Hematopoietic multipotent progenitor cell treated with erythropoietin and hydrocortisone succinate and interleukin-3 and kit ligand, for 6 days (in vitro differentiated cells): Measurements from ENCODE around the gene GBP5.
"Not testable (repeated sequence)": the region's sequence is repeated elsewhere in the genome, so short reads cannot be mapped to it uniquely, and the experiment has no call there.

Source experiments
- DNase-seq: peaks from one replicate; pipeline ENCODE4 v3.0.0-alpha.2; 2015

GBP5 gene, protein sequence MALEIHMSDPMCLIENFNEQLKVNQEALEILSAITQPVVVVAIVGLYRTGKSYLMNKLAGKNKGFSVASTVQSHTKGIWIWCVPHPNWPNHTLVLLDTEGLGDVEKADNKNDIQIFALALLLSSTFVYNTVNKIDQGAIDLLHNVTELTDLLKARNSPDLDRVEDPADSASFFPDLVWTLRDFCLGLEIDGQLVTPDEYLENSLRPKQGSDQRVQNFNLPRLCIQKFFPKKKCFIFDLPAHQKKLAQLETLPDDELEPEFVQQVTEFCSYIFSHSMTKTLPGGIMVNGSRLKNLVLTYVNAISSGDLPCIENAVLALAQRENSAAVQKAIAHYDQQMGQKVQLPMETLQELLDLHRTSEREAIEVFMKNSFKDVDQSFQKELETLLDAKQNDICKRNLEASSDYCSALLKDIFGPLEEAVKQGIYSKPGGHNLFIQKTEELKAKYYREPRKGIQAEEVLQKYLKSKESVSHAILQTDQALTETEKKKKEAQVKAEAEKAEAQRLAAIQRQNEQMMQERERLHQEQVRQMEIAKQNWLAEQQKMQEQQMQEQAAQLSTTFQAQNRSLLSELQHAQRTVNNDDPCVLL

DNA sequence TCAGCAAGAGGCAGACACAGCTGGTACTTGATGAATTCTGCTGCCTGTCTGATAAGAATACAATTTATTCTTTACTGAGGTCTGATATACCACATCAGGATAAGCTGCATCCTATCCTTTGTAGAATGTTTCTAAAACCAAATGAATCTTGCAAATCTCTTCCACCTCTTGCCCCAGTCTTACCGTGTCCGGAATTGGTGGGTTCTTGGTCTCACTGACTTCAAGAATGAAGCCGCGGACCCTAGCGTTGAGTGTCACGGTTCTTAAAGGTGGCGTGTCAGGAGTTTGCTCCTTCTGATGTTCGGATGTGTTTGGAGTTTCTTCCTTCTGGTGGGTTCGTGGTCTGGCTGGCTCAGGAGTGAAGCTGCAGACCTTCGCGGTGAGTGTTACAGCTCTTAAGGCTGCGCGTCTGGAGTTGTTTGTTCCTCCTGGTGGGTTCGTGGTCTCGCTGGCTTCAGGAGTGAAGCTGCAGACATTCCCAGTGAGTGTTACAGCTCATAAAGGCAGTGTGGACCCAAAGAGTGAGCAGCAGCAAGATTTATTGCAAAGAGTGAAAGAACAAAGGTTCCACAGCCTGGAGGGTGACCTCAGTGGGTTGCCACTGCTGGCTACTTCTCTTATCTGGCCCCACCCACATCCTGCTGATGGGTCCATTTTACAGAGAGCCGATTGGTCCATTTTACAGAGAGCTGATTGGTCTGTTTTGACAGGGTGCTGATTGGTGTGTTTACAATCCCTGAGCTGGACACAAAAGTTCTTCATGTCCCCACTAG, at the start of gene GBP5:
GBP5 (minus strand) TSS at position 592 of the 773 bp plus-strand sequence. CDS start 3,305 bp downstream, outside the sequence.
- DNase-seq, result peak; percentile 32

DNA sequence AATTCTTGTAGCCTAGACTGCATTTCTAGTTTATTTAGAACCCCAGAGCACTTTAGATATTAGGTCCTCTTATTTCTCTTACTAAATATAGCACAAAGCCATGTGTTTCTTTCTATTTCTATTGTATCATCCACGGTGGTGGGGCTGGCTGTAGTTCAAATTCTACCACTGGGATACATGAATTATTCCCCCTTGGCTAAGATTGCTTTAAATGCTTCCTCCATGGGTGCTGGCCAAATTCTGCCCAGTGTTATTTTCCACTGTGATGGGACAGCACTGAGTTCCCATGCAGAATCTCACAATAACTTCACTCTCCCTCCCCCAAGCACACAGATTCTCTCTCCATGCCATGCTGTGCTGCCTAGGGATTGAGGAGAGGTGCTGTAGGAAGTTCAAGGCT, 49.7 kb upstream of the GBP5 start:
- no peak for DNase-seq

DNA sequence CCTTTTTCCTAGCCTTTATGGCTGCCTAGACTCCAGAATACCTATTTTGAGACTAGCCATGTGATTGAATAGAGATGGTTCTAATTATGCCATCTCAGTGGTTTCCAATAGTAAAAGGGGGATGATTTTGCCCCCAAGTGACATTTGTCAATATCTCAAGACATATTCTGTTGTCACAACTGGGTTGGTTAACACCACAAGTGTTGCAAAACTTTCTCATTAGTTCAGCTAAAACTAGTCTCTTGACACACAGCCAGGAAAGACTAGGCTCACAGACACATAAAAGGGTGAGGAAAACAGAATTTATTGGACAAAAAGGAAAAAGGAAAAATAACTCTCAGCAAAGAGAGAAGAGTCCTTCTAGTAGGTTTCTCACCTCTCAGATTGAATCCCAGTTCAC, 39.9 kb upstream of the GBP5 start:
- DNase-seq, result no peak

DNA sequence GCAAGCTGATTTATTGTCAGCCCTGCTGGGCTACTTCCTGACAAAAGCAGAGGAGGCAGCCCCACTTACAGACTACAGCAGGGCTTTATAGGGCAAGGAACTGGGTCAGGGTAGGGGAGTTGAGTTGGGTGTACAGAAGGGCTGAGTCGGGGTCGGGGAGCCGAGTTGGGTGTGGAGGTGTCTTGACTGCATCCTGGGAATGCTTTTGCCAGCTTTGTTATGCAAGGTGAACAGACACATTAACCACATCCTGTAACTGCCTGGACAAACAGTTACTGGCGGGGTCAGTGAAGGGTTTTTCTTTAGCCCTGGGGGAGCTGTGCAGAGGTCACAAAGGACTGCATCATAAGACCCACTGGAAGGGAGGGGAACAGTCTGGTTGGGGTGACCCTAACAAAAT, 39.1 kb upstream of the GBP5 start:
- DNase-seq, result no peak

DNA sequence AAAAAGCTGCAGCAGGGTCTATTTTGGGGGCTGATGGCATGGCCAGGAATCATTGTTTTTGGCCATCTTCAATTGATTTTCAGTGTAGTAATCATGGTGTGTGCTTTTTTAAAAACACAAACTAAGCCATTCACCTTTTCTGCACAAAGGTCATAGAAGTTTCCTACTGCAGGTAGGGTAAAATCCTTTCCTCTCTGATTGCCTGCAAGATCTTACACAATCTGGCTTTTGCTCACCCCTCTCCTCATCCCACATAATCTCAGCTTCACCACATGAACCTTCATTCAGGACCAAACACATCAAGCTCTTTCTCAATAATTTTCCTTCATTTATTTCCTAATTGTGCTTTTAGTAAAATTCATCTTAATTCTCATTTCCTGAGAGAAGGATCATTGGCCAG, 38.3 kb upstream of the GBP5 start:
- no peak for DNase-seq

DNA sequence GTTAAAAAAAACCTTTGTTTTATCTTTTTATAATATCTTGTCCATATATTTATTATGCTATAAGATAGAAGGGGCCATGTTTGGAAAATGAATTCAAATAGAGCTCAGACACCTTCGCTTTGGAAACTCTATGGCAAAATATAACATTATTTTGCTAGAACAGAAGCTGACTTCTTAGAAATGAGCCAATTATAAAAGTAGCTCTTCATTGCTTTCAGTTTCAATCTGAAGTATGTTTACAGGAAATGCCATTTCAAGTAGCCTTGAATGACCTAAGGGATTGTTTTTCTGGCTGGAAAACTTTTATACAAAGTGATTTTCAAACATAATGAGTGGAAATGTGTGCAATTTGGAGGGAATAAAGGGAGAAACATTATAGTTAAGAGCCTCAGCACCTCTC, 37.8 kb upstream of the GBP5 start:
- DNase-seq, result no peak

DNA sequence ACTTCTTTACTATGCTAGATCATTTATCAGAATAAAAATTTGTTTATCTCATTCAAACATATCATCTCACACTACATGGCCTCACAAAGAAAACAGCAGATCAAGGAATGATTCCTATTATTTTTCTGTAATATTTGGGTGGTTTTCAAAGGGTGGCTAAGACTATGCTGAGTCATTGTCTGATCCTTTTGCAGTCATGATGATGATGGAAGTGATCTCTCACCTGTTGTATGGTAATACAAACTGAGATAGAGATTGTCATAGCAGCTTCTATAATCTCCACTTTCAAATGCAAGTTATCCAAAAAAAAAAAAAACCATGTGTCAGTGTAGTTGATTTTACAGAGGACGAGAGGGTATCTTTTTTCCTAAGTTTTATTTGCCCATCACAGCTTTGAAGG, 37.2 kb upstream of the GBP5 start:
- DNase-seq, result no peak

DNA sequence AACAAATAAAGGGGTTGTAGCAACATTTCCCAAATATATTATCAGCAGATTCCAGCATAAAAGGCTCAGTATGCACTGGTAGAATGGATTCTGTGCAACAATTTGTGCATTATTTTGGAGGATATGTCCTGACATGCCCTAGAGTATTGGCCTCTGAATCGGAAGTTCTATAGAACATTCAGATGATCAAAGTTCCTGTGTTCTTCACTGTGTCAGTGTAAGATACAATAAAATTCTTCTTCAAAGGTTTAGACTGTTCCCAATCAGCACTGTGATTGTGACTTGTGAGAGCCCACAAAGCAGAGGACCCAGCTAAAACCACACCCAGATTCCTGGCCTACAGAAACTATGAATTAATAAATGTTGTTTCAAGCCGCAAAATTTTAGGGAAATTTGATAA, 33.6 kb upstream of the GBP5 start:
- no peak for DNase-seq

DNA sequence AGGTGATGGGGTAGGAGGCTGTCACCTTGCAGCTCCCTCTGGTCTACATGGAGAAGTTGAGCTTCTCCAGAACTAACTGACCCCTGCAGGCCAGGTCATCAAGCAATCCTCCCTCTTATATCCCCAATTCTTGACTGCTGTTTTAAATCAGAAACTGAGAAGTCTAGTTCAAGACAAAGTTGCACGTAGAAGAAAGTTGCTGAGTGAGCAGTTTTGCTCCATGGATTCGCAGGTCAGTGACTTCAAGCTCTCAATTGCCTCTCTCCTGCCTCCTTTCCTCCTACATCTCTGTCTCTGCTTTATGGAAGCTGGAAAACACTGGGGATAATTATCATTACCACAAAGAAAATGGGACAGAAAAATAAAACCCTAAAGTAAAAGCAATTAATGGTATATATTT, 32.8 kb upstream of the GBP5 start:
- DNase-seq, result no peak

DNA sequence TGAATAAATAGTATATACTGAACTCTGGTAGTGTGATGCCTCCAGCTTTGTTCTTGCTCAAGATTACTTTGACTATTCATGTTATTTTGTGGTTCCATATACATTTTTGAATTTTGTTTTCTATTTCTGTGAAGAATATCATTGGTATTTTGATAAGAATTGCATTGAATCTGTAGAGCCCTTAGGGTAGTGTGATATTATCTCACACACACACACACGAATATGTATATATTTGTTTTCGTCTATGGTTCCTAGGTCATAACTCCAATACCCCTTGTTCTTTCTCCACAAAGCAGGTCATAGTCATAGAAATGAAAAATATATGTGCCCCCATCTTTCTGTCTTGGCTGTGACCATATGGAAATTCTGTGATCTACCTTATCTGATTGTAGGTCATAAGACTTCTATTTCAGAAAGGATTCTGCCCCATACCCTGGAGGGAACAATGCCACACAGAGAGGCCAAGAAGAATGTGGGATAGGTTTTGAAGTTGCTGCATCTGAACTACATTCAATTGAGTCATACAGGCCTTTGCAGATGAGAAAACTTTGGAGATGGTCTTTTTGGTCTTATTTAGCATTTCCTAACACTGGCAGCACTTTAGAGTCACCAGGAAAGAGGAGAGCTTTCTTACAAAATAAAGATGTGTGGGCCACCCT, 32.0 kb upstream of the GBP5 start:
- DNase-seq, result no peak

DNA sequence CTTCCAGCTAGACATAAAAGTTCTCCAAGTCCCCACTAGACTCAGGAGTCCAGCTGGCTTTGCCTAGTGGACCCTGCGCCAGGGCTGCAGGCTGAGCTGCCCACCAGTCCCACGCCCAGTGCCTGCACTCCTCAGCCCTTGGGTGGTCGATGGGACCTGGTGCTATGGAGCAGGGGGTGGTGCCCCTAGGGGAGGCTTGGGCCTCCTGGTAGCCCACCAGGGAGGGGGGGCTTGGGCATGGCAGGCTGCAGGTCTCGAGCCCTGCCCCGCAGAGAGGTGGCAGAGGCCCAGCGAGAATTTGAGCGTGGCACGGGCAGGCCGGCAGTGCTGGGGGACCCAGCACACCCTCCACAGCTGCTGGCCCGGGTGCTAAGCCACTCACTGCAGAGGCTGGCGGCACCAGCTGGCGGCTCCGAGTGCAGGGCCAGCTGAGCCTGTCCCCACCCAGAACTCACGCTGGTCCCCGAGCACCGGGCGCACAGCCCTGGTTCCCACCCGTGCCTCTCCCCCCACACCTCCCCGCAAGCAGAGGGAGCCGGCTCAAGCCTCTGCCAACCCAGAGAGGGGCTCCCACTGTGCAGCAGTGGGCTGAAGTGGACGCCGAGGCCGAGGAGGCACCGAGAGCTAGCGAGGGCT, 30.2 kb upstream of the GBP5 start:
- no peak for DNase-seq

DNA sequence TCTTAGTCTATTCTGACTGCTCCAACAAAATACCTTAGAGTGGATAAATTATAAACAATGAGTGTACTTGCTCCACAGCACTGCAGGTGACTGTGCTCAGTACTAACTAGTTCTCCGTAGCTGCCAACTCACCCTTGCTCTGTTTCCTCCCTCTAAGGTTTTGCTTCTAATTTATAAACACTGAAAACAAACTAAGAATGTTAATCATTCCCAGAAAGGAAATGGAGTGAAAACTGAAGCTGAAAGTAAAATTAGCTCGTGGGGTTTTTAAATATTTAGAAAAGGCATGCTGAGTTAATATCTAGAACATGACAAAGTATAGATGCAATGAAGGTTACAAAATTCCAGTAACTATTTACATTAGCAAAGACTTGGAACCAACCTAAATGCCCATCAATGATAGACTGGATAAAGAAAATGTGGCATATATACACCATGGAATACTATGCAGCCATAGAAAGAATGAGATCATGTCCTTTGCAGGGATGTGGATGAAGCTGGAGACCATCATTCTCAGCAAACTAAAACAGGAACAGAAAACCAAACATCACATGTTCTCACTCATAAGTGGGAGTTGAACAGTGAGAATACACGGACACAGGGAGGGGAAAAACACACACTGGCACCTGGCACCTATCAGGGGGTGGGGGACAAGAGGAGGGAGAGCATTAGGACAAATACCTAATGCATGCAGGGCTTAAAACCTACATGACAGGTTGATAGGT, 27.2 kb upstream of the GBP5 start:
- not testable (repeated sequence) for DNase-seq

DNA sequence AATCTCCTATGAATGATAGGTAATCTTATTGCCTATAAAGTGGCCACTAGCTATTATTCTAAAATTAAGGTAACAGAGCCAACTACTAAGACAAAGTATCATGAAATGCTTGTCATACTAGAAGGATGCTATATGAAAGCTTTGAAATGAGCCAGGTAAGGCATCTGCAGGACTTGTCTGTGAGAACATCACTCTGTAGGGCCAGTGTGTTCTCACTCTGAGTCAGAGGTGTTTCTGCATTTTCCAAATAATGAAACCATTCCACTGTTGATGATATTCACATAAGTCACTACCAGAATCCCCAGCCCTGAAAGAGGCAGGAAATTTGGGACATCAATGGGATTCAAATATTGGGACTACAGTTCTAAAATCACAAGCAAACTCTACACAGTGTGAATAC, 25.8 kb upstream of the GBP5 start:
- no peak for DNase-seq

DNA sequence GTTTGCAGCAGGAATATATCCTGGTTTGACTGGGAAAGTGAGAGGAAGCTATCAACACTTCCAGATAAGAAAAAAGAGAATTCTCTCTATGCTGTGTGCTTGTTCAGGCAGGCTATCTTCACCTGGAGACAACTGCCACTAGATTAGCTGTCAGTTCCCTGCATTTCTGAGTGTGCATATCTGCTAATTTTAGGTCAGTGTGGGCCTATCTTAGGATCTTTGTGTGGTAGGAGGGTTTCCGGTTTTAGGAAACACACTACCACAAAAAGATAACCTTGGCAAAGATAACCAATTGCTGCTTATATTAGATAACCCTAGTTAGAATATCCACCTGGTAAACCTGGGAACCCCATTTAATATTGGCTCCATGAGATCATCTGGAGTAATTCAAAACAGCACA, 22.5 kb upstream of the GBP5 start:
- DNase-seq, result peak; percentile 68

DNA sequence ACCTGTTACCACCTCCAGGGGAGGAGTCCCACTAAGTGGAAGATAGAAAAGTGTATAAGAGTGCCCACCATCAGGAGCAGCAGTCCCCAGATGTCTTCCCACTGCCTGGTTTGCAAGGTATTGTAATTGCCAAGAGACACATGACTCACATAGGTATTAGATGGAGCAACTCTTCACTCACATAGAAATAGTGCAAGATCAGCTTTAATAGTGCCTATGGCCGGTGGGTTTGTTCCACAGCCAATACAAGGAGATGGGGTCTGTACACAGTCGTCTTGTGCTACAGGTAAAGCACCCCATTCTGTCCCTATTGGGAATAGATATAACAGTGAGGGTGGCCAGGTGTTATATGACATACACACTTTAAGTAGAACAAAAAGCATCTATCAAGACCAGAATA, 18.6 kb upstream of the GBP5 start:
- no peak for DNase-seq

DNA sequence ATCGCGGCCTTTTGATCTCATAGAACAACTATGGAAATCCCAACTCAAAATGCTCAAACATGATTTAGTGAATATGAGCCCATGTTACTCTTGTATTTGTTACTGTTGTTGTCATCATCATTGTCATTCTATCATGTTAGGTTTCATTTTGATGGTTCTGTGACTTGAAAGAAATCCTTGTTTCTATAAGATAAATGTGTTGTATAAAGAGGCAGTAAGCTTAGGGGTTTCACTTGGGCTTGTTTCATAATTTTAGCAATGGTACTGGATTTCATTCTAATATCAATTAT, 15.3 kb upstream of the GBP5 start:
- DNase-seq, result no peak

DNA sequence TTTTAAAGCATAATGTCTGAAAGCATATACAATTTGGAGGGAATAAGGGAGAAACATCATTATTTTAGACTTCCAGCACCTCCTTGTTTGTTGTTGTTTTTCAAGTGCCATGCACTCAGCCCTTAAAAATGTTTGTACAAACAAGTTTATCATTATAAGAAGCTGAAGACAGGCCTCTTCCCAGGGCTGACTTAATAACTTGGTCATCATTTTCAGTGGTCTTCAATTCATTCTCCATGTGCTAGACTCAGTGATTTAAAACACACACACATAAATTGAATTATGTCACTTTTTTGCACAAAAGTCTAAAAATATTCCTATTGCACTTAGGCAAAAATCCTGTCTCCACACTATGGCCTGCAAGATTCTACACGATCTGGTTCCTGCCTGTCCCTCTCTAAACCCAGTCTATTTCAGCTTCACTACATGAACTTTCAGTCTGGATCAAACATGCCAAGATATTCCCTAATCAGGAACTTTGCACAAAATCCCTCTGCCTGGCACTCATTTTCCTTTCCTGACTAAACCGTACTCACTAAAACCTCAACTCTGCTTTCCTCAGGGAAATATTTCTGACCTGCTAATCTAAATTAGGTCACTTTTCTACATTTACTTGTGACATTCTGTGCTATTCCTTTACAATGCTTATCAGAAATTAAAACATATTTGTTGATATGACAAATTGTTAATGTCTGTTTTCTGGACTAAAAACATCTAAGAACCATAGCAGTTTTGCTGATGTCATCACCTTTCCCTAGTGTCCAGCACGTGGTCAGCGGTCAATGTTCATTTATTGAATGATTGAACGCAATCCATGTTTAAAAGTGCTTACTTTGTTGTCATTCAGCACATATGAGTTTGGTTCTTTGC, 14.8 kb upstream of the GBP5 start:
- no peak for DNase-seq

DNA sequence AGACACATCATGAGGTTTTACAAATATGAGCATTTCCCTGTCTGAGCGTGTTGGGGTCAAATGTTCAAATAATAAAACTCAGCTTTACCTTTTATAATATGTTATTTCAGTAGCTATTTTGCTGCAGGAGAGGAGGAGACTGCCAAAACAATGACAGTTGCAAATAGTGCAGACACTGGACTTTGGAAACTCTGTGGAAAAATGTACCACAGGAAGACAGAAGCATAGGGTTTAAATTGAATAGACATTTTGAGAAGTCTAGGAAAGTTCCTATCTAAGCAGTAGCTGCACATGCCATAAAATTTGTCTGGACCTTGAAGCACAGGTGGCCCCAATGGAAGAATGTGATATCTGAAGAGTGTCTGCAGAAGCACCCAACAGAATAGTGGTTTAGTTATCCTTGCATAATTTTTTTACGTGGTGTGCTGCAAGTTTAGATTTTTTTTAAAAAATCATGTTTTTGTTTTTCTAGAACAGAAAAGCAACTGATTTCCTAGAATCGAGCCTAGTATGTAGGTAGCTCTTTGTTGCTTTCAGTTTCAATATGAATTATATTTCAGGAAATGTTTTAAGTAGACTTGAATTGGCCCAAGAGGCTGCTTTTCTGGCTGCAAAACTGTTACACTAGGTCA, 14.0 kb upstream of the GBP5 start:
- DNase-seq, result no peak

DNA sequence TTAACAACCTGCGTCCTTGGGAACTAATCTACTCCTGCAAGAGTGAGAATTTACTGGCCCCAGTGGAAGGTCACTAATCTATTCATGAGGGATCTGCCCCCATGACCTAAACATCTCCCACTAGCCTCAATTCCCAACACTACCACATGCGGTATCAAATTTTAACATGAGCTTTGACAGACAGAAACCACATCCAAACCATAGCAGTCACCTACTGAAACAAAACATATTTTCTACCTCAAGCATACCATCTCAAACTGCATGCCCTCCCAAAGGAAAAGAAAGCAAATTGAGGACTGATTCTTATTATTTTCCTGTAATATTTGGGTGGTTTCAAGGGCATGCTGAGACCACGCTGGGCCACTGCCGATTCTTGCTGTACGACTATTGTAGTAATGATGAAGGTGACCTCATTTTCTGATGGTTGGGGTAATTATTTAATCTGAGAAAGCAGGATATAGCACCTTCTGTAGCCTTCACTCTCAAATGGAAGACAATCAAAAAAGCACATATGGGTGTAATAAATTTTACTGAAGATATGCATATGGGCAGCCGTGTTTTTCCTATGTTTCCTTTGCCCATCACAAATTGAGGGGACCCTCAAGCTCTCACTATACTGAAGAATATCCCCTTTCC, 13.2 kb upstream of the GBP5 start:
- no peak for DNase-seq

DNA sequence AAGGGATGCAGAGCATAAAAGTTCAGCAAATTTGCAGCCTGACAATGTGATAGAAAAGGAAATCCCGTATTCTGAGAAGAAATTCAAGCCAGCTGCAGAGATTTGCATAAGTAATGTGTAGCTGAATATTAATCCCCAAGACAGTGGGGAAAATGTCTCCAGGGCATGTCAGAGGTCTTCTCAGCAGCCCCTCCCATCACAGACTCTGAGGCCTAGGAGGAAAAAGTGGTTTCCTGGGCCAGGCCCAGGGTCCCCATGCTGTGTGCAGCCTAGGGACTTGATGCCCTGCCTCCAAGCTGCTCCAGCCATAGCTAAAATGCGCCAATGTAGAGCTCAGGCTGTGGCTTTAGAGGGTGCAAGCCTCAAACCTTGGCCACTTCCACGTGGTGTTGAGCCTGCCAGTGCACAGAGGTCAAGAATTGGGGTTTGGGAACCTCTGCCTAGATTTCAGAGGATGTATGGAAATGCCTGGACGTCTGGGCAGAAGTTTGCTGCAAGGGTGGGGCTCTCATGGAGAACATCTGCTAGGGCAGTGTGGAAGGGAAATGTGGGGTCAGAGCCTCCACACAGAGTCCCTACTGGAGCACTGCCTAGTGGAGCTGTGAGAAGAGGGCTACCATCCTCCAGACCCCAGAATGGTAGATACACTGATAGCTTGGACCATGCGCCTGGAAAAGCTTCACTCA, 11.6 kb upstream of the GBP5 start:
- DNase-seq, result not testable (repeated sequence)
